Measurements from ENCODE around the gene TENT5C. TPM values are rescaled to one million over a fixed set of nuclear protein-coding genes. Genes with fewer than 3 reads are reported as not detected.
A peak's percentile ranks its signal among the peaks of the same experiment; 100 is the strongest.
"Not testable (repeated sequence)": the region's sequence is repeated elsewhere in the genome, so short reads cannot be mapped to it uniquely, and the experiment has no call there.

TENT5C gene
- total RNA-seq, result 10 to 100 TPM; 11.6 to 19.3 TPM
- 10 to 100 TPM; 11.6 to 25.8 (median 15.9) TPM for polyA plus RNA-seq (ENCODE audit: insufficient read length in 6 of 6)
- long read RNA-seq, donor 1, full-length matches to known transcripts, result 21 of 30 reads
- long read RNA-seq, donor 1, partial matches to known transcripts, result 9 of 30 reads
- long read RNA-seq, donor 1, other reads (novel, unspliced or antisense), result 0 of 30 reads
- long read RNA-seq, donor 2, full-length matches to known transcripts, result 9 of 9 reads
- long read RNA-seq, donor 2, partial matches to known transcripts, result 0 of 9 reads
- long read RNA-seq, donor 2, other reads (novel, unspliced or antisense), result 0 of 9 reads
- long read RNA-seq, donor 3, full-length matches to known transcripts, result 2 of 2 reads
- long read RNA-seq, donor 3, partial matches to known transcripts, result 0 of 2 reads
- long read RNA-seq, donor 3, other reads (novel, unspliced or antisense), result 0 of 2 reads
- long read RNA-seq, donor 4, full-length matches to known transcripts, result 5 of 5 reads
- long read RNA-seq, donor 4, partial matches to known transcripts, result 0 of 5 reads
- long read RNA-seq, donor 4, other reads (novel, unspliced or antisense), result 0 of 5 reads
- long read RNA-seq, donor 5, full-length matches to known transcripts, result 7 of 7 reads
- long read RNA-seq, donor 5, partial matches to known transcripts, result 0 of 7 reads
- long read RNA-seq, donor 5, other reads (novel, unspliced or antisense), result 0 of 7 reads
- long read RNA-seq, donor 6, full-length matches to known transcripts, result 2 of 2 reads
- long read RNA-seq, donor 6, partial matches to known transcripts, result 0 of 2 reads
- long read RNA-seq, donor 6, other reads (novel, unspliced or antisense), result 0 of 2 reads
- long read RNA-seq, donor 7, partial matches to known transcripts, result 11 of 11 reads
- long read RNA-seq, donor 7, other reads (novel, unspliced or antisense), result 0 of 11 reads
- long read RNA-seq, donor 8, full-length matches to known transcripts, result 7 of 7 reads
- long read RNA-seq, donor 8, partial matches to known transcripts, result 0 of 7 reads
- long read RNA-seq, donor 8, other reads (novel, unspliced or antisense), result 0 of 7 reads
- long read RNA-seq, donor 9, result 0 reads
- long read RNA-seq, donor 10, full-length matches to known transcripts, result 2 of 2 reads
- long read RNA-seq, donor 10, partial matches to known transcripts, result 0 of 2 reads
- long read RNA-seq, donor 10, other reads (novel, unspliced or antisense), result 0 of 2 reads
- long read RNA-seq, donor 11, result 0 reads
- long read RNA-seq, donor 12, full-length matches to known transcripts, result 8 of 8 reads
- long read RNA-seq, donor 12, partial matches to known transcripts, result 0 of 8 reads
- long read RNA-seq, donor 12, other reads (novel, unspliced or antisense), result 0 of 8 reads

GRCh38 chr1:117605774-117606648, at the start of gene TENT5C:
Gene TENT5C (plus strand): TSS chr1:117606048. CDS start chr1:117622869, 16,821 bp downstream.
- Histone ChIP-seq H3K4me1 (peaks cover 9 to 31% of the 10 kb centered on the region in 2 donors), H3K4me3 (peak within 1 kb of the TSS; percentile 82), H3K27me3 (peaks cover 0 to 11% of the 10 kb centered on the region in 2 donors), H3K36me3 (no peaks in the 10 kb centered on the region), H3K9me3 (no peaks in the 10 kb centered on the region), H3K27ac (peak within 1 kb of the TSS; percentile 74 to 81)
- intact Hi-C loops (cut with DNase I), result no loop called here
- no peak for TF ChIP-seq CTCF (IDR thresholded peaks at IDR 0.05)
- DNase-seq (peak; percentile 92 to 99 (median 98)), ATAC-seq (peak; percentile 96)

- Histone ChIP-seq H3K27me3 (no peaks in the 10 kb centered on the region), H3K9me3 (peaks cover 0 to 4% of the 10 kb centered on the region in 2 donors), H3K4me1 (no peaks in the 10 kb centered on the region), H3K4me3 (no peak overlapping the region), H3K36me3 (no peaks in the 10 kb centered on the region), H3K27ac (no peak overlapping the region)
- no peak for TF ChIP-seq CTCF (IDR thresholded peaks at IDR 0.05)
- intact Hi-C loops (cut with DNase I), result no loop called here
- no peak for ATAC-seq
- no peak for DNase-seq
Observed at GRCh38 chr1:117556341-117556740, 49.5 kb upstream of the TENT5C start.

- DNase-seq (no peak), ATAC-seq (no peak)
- no peaks in the 10 kb centered on the region for H3K4me1 ChIP-seq
- intact Hi-C loops (cut with DNase I), result no loop called here
- H3K36me3 ChIP-seq, result no peaks in the 10 kb centered on the region
- no peaks in the 10 kb centered on the region for H3K27me3 ChIP-seq
- H3K9me3 ChIP-seq, result peaks cover 0 to 4% of the 10 kb centered on the region in 2 donors
- H3K4me3 ChIP-seq, result no peak overlapping the region
- no peak overlapping the region for H3K27ac ChIP-seq
- TF ChIP-seq CTCF (IDR thresholded peaks at IDR 0.05), result no peak
Observed at GRCh38 chr1:117556976-117557375, 48.9 kb upstream of the TENT5C start.

GRCh38 chr1:117558451-117558850, 47.4 kb upstream of the TENT5C start:
- H3K27me3 ChIP-seq; ATAC-seq; H3K4me1 ChIP-seq; DNase-seq; H3K9me3 ChIP-seq; H3K36me3 ChIP-seq; H3K4me3 ChIP-seq; intact Hi-C loops (cut with DNase I); H3K27ac ChIP-seq: not testable (repeated sequence)
